ENCODE results near the gene IRF2.
A peak's percentile ranks its signal among the peaks of the same experiment; 100 is the strongest.
"Not testable (repeated sequence)": the region's sequence is repeated elsewhere in the genome, so short reads cannot be mapped to it uniquely, and the experiment has no call there.

Gene IRF2

GRCh38 chr4:184386271-184386781, 88.0 kb downstream of the IRF2 start:
- no peak for DNase-seq

GRCh38 chr4:184385705-184386141, 88.6 kb downstream of the IRF2 start:
- DNase-seq = no peak

DNA sequence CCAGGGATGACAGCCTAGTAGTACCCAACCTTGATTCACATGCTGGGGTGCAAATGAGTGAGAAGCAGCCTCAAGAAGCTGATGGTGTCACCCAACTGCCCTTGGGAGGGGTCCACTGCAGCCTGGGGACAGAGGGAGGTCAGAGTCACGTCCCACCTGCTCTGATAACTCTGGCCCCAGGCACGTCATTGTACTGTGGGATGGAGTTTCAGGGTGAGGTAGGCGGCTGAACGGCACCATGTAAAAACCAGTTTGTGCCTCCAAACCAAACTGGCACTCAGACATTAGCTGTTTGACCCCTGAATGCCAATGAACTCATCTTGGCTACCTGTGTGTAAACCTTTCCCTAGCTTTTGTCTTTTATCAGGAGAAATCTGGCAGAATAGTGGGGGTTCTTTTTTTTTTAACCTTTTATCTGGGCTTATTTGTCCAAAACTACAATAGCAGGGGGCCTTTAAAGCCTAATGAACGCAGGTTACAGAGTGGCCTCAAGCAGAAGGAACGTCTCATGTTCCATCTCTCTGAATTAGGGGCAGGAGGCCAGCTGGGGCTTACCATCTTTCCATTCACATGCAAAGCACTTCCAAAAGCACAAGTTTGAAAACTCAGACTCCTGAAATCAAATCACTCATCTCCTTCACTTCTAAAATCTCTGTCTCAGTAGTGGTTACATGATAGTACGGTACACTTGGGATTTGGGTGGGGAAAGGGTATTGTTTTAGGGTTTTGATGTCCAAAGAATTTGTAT, 89.4 kb downstream of the IRF2 start:
- no peak for DNase-seq

GRCh38 chr4:184384056-184384809, 90.1 kb downstream of the IRF2 start:
- peak; percentile 78 for DNase-seq

GRCh38 chr4:184383497-184384055, 90.8 kb downstream of the IRF2 start:
- peak; percentile 96 for DNase-seq

DNA sequence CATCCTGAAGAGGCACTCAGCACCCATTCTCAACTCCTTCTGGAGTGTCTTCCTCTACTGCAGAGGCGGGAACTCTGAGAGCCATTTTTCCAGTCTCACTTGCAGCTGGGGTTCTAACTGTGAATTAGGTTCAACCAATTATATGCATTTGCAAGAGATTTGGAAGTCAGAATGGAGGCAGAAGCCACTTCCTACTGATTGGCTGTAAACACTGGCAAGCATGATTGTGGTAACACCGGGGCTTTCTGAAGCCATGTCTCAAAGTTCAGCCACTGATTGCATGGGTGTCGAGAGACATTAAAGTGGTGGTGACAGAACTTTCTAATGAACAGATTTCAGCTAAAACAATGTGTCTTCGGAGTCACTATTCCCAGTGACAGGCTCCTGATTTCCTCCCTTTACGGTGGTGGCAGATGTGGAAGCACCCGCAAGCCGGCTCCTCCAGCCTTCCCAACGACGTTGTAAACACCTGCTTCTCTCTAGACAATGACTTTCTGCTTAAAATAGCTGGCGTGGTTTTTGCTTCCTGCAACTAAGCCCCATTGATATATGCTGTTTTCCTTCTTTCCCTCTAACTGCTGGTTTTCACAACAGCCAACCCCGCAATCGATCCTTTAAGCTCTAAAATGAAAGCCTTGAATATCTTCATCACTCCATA, 92.0 kb downstream of the IRF2 start:
- DNase-seq = no peak

DNA sequence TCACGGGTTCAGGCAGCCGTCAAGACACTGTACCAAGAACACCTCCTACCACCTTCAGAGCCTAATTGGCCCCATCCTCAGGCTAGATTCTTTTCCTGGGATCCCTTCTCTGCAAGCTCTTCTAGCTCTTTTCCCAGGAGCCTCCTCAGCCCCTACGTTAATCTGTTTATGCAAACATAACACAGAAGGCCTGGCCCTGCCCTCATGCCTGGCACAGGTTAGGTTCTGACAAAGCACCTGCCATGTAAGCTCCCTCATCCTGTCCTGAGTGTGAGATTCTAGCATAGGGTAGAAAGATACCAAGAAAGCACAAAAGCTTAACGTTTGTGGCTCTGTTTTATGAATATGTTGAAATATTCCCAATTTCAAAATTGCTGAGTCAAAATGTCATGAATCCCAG, 93.6 kb downstream of the IRF2 start:
- DNase-seq = no peak

DNA sequence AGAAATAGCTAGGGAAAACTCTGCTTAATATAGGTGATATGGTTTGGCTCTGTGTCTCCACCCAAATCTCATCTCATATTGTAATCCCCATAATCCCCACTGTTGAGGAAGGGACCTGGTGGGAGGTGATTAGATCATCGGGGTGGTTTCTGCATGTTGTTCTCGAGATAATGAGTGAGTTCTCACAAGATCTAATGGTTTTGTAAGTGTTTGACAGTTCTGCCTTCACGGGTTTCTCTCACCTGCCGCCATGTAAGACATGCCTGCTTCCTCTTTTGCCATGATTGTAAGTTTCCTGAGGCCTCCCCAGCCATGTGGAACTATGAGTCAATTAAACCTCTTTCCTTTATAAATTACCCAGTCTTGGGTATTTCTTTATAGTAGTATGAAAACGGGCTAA, 94.1 kb downstream of the IRF2 start:
- not testable (repeated sequence) for DNase-seq

DNA sequence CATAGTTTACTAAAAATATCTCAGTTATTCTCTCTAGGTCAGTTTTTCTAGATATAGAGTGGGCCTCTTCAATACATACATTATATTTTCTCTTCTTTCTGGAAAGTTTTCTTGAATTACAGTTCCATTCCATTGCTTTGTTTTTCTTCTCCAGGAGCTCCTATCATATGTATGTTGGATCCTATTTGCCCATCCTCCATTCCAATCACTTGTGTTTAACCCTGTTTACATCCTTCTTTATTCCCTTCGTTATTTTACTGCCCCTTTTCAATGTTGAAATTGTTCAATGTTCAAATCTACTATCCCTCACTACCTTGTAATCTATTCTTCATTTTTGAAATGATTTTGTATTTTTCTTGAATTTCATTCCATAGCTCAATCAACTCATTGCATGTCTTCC, 97.4 kb downstream of the IRF2 start:
- DNase-seq = no peak

GRCh38 chr4:184376126-184376838, 98.1 kb downstream of the IRF2 start:
- DNase-seq = no peak

- not testable (repeated sequence) for DNase-seq
Observed at GRCh38 chr4:184375623-184376022, 98.7 kb downstream of the IRF2 start.

- DNase-seq = peak; percentile 56
Observed at GRCh38 chr4:184375027-184375426, 99.3 kb downstream of the IRF2 start.

GRCh38 chr4:184373886-184374405, 100.4 kb downstream of the IRF2 start:
- DNase-seq = no peak

GRCh38 chr4:184371390-184371787, 103.0 kb downstream of the IRF2 start:
- no peak for DNase-seq

- DNase-seq = peak; percentile 52
Observed at GRCh38 chr4:184370711-184371389, 103.5 kb downstream of the IRF2 start.

DNA sequence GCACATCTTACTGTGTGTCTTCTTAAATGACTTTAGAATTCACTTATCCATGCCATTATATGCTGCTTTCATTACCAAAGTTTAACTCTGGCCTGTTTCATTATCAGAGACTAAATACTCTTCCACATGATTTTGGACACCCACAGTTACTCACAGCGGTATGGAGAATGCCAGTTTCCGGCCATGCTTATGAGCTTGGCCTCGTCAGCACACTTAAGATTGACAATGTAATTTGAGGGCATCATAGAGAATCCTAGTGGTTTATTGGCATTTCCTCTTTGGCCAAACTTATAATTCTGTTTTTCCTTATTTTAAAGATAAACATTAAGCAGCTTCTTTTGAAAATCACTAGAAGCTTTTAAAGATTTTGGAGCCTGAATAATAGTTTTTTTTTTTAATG, 104.5 kb downstream of the IRF2 start:
- DNase-seq = peak; percentile 17

- DNase-seq = no peak
Observed at GRCh38 chr4:184368731-184369130, 105.6 kb downstream of the IRF2 start.

- DNase-seq = no peak
Observed at GRCh38 chr4:184368290-184368689, 106.1 kb downstream of the IRF2 start.

GRCh38 chr4:184364100-184364921, 110.0 kb downstream of the IRF2 start:
- no peak for DNase-seq

DNA sequence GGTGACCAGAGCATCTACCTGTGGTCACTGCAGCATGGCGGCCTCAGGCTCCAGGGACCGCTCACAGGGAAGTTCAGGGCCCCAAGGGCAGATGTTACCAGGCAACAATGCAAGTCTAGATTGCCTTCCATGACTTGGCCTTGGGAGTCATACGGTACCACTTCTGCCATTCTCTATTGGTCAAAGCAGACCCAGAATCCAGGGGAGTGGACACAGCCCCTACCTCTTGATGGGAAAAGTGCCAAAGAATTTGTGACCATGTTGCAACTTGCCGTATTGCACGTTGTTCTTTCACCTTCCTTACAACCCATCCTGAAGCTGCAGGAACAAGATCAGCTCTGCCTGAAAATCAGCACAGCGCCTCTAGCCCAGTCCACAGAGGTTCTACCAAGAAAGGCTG, 111.1 kb downstream of the IRF2 start:
- DNase-seq = no peak

DNA sequence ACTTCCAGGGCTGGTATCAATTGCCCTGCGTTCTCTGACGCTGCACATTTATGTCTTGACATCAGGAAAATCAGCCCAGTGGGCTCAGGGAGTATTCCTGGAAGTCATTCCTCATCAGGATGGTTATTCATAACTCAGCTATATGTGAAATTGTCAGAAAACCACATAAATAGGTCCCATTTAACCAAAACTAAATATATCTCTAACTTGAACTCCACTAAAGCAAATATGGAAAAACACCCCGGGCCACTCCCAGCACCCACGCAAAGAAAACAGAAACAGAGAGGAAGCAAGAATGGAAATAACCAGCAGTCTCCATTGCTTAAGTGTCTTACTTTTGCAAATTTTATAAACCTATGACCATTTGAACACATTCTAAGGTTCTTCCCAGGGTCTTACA, 112.0 kb downstream of the IRF2 start:
- peak; percentile 62 for DNase-seq
